Pancreas (tissue), 10 donors: ENCODE results near the gene MBNL3. TPM values are rescaled to one million over a fixed set of nuclear protein-coding genes. Genes with fewer than 3 reads are reported as not detected.
"Not testable (repeated sequence)": the region's sequence is repeated elsewhere in the genome, so short reads cannot be mapped to it uniquely, and the experiment has no call there.

Experiments used
- ATAC-seq, 4 donors: fragments of 200-7000 bp; cut with Tn5 transposase; one replicate each; pipeline versions ENCODE4 v1.8.0 to v1.9.1; 2020; ENCODE audit warnings: mild to moderate bottlenecking in 4 of 4, moderate library complexity in 4 of 4
- DNase-seq, 6 donors: peaks; one replicate each; pipeline ENCODE4 v3.0.0-alpha.2; 2020
- FAIRE-seq: peaks from 2 replicates; lab custom pipeline; 2012; peaks lifted over from hg19 to GRCh38; lab: Jason Lieb, UNC
- H3K27ac ChIP-seq, 4 donors: fragments of 200-600 bp; sonication (generic); 1 replicate in 3 of 4; 2 replicates in 1 of 4; pipeline versions ENCODE4 v1.5.0 to v1.8.0; 2020
- H3K27me3 ChIP-seq, 4 donors: fragments of 200-600 bp; one replicate each; pipeline ENCODE4 v1.8.0; 2021
- H3K36me3 ChIP-seq, 3 donors: fragments of 200-600 bp; sonication (generic) in 1 of 3; one replicate each; pipeline versions ENCODE4 v1.5.0 to v1.8.0; 2020 to 2021
- H3K4me1 ChIP-seq, 3 donors: fragments of 200-600 bp; one replicate each; pipeline ENCODE4 v1.8.0; 2021
- H3K4me3 ChIP-seq, 4 donors: fragments of 200-600 bp; sonication (generic) in 2 of 4; one replicate each; pipeline versions ENCODE4 v1.5.0 to v1.8.0; 2020 to 2021
- H3K9me3 ChIP-seq, 4 donors: fragments of 200-600 bp; one replicate each; pipeline ENCODE4 v1.8.0; 2021
- WGBS, 2 donors: extraction: QIAGEN DNeasy Blood & Tissue Kit; methylation state at CpG; one replicate each; pipeline ENCODE4 v1.1.7; 2013; 5-methylcytosine and 5-hydroxymethylcytosine counted together
- intact Hi-C, 3 donors: fragments of 100-400 bp; cut with DNase I; formaldehyde crosslinking; loops; one replicate each; pipeline versions ENCODE4 v1.11.1 to v1.14.2; 2022
- polyA plus RNA-seq, 2 donors: library from polyadenylated mRNA; stranded (reverse); fragments of 200-250 nt; gene quantifications; one replicate each; pipeline ENCODE4 v1.2.3, GENCODE V29; 2013
- total RNA-seq, 6 donors: library from RNA; stranded (reverse); fragmentation: NEBNext Ultra II Directional in 4 of 6; extraction: Animal tissue kit (Norgen Biotek cat#: 25700) in 4 of 6; gene quantifications; one replicate each; pipeline versions ENCODE4 v1.2.1 to v1.2.4, GENCODE V29; 2021 to 2023
- TF ChIP-seq, protein P1 (sequence below), 4 donors: fragments of 200-600 bp; sonication (generic) in 3 of 4; IDR thresholded peaks; one replicate each; pipeline versions ENCODE4 v1.5.0 to v1.8.0; 2021; ENCODE audit warnings: antibody characterized with exemption in 4 of 4
- donor health status: healthy with polysubstance abuse.
- donor health status: DM: no; HTN: no; CAD: no; lungs with moderate emphysema.
- donor health status: DM: no; HTN: no; CAD: no.
- donor health status: control.
- donor health status: control.
- donor health status: Bipolar disorder and iron deficiency.
- donor health status: DM: yes; HTN: yes; CAD: no.
- donor health status: DM: no; HTN: no; CAD: no.
- donor health status: DM: no; HTN: no; CAD: no.
- donor health status: DM: yes; HTN: yes; CAD: no.

Gene MBNL3
- total and polyA plus RNA-seq, 8 donors = 1.2 to 15.7 (median 11.3) TPM

DNA sequence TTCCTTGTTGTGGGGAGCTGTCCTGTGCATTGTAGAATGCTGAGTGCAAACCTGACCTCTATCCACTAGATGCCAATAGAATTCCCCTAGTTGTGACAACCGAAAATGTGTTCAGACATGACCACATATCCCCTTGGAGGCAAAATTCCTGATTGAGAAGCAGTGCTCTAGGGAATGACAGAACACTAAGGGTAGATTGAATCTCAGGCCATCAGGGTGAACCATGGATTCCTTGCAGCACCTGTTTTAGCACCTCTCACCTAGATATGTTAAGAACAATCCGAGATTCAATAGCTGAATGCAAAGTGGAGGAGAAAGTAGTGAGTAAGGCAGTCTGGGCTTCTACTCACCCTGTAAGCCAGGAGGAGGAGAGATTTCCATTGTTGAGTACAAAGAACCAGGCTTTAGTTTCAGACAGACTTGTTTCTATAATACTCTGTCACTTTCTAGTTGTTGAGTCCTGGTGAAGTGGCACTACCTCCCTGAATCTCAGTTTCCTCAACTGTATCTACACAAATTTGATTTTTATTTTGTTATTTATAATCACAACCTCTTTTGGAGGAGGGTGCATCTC lies 158.6 kb downstream of the MBNL3 start:
- H3K9me3 ChIP-seq = no peaks in the 10 kb centered on the region

DNA sequence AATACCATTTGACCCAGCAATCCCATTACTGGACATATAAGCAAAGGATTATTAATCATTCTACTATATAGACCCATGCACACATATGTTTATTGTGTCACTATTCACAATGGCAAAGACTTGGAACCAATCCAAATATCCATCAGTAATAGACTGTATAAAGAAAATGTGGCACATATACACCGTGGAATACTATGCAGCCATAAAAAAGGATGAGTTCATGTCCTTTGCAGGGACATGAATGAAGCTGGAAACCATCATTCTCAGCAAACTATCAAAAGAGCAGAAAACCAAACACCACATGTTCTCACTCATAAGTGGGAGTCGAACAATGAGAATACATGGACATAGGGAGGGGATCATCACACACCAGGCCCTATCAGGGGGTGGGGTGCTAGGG lies 161.9 kb downstream of the MBNL3 start:
- FAIRE-seq, H3K27me3 ChIP-seq, H3K27ac ChIP-seq, DNase-seq, H3K4me1 ChIP-seq, intact Hi-C loops, H3K9me3 ChIP-seq, H3K36me3 ChIP-seq, H3K4me3 ChIP-seq, ATAC-seq: not testable (repeated sequence)
- 97 to 98% methylated on average over 2 of the region's 2 CpGs for WGBS, 2 donors

More for the DNA sequence above, 158.6 kb downstream of the MBNL3 start:
- H3K27ac ChIP-seq = no peak overlapping the region
- TF ChIP-seq, protein P1, sequence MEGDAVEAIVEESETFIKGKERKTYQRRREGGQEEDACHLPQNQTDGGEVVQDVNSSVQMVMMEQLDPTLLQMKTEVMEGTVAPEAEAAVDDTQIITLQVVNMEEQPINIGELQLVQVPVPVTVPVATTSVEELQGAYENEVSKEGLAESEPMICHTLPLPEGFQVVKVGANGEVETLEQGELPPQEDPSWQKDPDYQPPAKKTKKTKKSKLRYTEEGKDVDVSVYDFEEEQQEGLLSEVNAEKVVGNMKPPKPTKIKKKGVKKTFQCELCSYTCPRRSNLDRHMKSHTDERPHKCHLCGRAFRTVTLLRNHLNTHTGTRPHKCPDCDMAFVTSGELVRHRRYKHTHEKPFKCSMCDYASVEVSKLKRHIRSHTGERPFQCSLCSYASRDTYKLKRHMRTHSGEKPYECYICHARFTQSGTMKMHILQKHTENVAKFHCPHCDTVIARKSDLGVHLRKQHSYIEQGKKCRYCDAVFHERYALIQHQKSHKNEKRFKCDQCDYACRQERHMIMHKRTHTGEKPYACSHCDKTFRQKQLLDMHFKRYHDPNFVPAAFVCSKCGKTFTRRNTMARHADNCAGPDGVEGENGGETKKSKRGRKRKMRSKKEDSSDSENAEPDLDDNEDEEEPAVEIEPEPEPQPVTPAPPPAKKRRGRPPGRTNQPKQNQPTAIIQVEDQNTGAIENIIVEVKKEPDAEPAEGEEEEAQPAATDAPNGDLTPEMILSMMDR (IDR thresholded peaks at IDR 0.05) = no peak
- 71 to 84% methylated on average over 2 of the region's 2 CpGs for WGBS, 2 donors
- DNase-seq (no peak), FAIRE-seq (no peak), ATAC-seq (no peak)
- intact Hi-C loops = no loop called here
- no peaks in the 10 kb centered on the region for H3K36me3 ChIP-seq
- no peaks in the 10 kb centered on the region for H3K27me3 ChIP-seq
- no peak overlapping the region for H3K4me3 ChIP-seq
- H3K4me1 ChIP-seq = no peaks in the 10 kb centered on the region
